DOHH2 (cell line): ENCODE measurements around the gene PCYT1A.

Experiments used
- H3F3A ChIP-seq: fragments of 200-600 bp; sonication (generic), shearing (Covaris generic); 2 replicates; pipeline ENCODE4 v1.6.0; 2016; ENCODE audit warnings: antibody characterized with exemption, mild to moderate bottlenecking; ENCODE audit not compliant: control insufficient read depth, insufficient read depth
- H3K27ac ChIP-seq: fragments of 200-600 bp; sonication (generic); 2 replicates; pipeline ENCODE4 v1.5.1; 2014; ENCODE audit warnings: low read depth, mild to moderate bottlenecking, low read length, moderate library complexity
- H3K27me3 ChIP-seq: fragments of 200-600 bp; sonication (generic); 2 replicates; pipeline ENCODE4 v1.6.1; 2014; ENCODE audit warnings: mild to moderate bottlenecking, low read length, mixed read lengths; ENCODE audit not compliant: control insufficient read depth
- H3K36me3 ChIP-seq: fragments of 200-600 bp; sonication (generic); 2 replicates; pipeline ENCODE4 v1.6.1; 2014; ENCODE audit warnings: mild to moderate bottlenecking, low read length, moderate library complexity, mixed read lengths; ENCODE audit not compliant: control insufficient read depth
- H3K4me1 ChIP-seq: fragments of 200-600 bp; sonication (generic); 2 replicates; pipeline ENCODE4 v1.6.1; 2014; ENCODE audit warnings: mild to moderate bottlenecking, low read length, mixed read lengths; ENCODE audit not compliant: control insufficient read depth
- H3K4me2 ChIP-seq: fragments of 200-600 bp; sonication (generic); 2 replicates; pipeline ENCODE4 v1.6.0; 2014; ENCODE audit warnings: mild to moderate bottlenecking, low read length, moderate library complexity
- H3K4me3 ChIP-seq: fragments of 200-600 bp; sonication (generic); 2 replicates; pipeline ENCODE4 v1.5.1; 2014; ENCODE audit warnings: mild to moderate bottlenecking, low read length, mixed read lengths
- H3K79me2 ChIP-seq: fragments of 200-600 bp; sonication (generic); 2 replicates; pipeline ENCODE4 v1.6.1; 2014; ENCODE audit warnings: mild to moderate bottlenecking, low read length, mixed read lengths; ENCODE audit not compliant: control insufficient read depth
- H3K9me2 ChIP-seq: fragments of 200-600 bp; sonication (generic); replicated peaks from 2 replicates; pipeline ENCODE4 v1.6.1; 2014; ENCODE audit warnings: mild to moderate bottlenecking, low read length, mixed read lengths; ENCODE audit not compliant: control insufficient read depth
- H3K9me3 ChIP-seq: fragments of 200-600 bp; sonication (generic); 2 replicates; pipeline ENCODE4 v1.6.1; 2014; ENCODE audit warnings: antibody characterized with exemption, low read length, mixed read lengths; ENCODE audit not compliant: control insufficient read depth, insufficient read depth
- H4K20me1 ChIP-seq: fragments of 200-600 bp; sonication (generic); 2 replicates; pipeline ENCODE4 v1.6.0; 2014; ENCODE audit warnings: low read depth, mild to moderate bottlenecking, antibody characterized with exemption, low read length, moderate library complexity; ENCODE audit not compliant: control insufficient read depth, insufficient read depth
- CTCF ChIP-seq: fragments of 200-600 bp; sonication (generic); IDR thresholded peaks from one replicate; pipeline ENCODE4 v1.5.1; 2014; ENCODE audit warnings: antibody characterized with exemption, mild to moderate bottlenecking, low read depth, low read length; ENCODE audit not compliant: poor library complexity, severe bottlenecking
- EZH2phosphoT487 ChIP-seq: fragments of 200-600 bp; sonication (generic); IDR thresholded peaks from 2 replicates; pipeline ENCODE4 v1.6.1; 2017; ENCODE audit warnings: borderline replicate concordance, mild to moderate bottlenecking, antibody characterized with exemption, low read length, moderate library complexity, mixed read lengths

PCYT1A gene

GRCh38 chr3:196323691-196324090 is 36.2 kb upstream of the PCYT1A start:
- Histone ChIP-seq H3K4me1 (peaks cover 5% of the 10 kb centered on the region), H3K27me3 (0 out of 2 replicates have a peak, but pooled peaks cover 5% of the 10 kb centered on the region), H3K9me3 (no peaks in the 10 kb centered on the region), H3F3A (no peaks in the 10 kb centered on the region), H3K27ac (no peak overlapping the region), H3K4me3 (no peak overlapping the region), H3K4me2 (no peak overlapping the region), H3K9me2 (no peaks in the 10 kb centered on the region), H3K36me3 (no peaks in the 10 kb centered on the region), H4K20me1 (no peaks in the 10 kb centered on the region), H3K79me2 (no peaks in the 10 kb centered on the region)
- TF ChIP-seq CTCF (no peak), EZH2phosphoT487 (no peak)

GRCh38 chr3:196323016-196323415 is 35.5 kb upstream of the PCYT1A start:
- H3K27ac ChIP-seq: no peak overlapping the region
- no peak for TF ChIP-seq EZH2phosphoT487
- no peak for TF ChIP-seq CTCF
- no peaks in the 10 kb centered on the region; the same call in 1 of the 2 replicates for H3K36me3 ChIP-seq
- no peaks in the 10 kb centered on the region for H3K9me2 ChIP-seq
- no peaks in the 10 kb centered on the region for H4K20me1 ChIP-seq
- H3K27me3 ChIP-seq: 0 out of 2 replicates have a peak, but pooled peaks cover 2% of the 10 kb centered on the region
- H3K4me1 ChIP-seq: peaks cover 5% of the 10 kb centered on the region
- no peaks in the 10 kb centered on the region for H3F3A ChIP-seq
- no peak overlapping the region for H3K4me2 ChIP-seq
- no peaks in the 10 kb centered on the region for H3K9me3 ChIP-seq
- no peaks in the 10 kb centered on the region for H3K79me2 ChIP-seq
- no peak overlapping the region for H3K4me3 ChIP-seq

- Histone ChIP-seq H3F3A (peaks cover 3% of the 10 kb centered on the region), H3K4me1 (peaks cover 10% of the 10 kb centered on the region)
Measured at GRCh38 chr3:196321162-196321561, 33.6 kb upstream of the PCYT1A start.

More at GRCh38 chr3:196321162-196321561, 33.6 kb upstream of the PCYT1A start:
- H4K20me1 ChIP-seq: no peaks in the 10 kb centered on the region
- no peaks in the 10 kb centered on the region for H3K9me3 ChIP-seq
- no peak overlapping the region for H3K4me3 ChIP-seq
- TF ChIP-seq CTCF (no peak), EZH2phosphoT487 (no peak)
- H3K79me2 ChIP-seq: peaks cover 14% of the 10 kb centered on the region
- H3K4me2 ChIP-seq: no peak overlapping the region
- no peaks in the 10 kb centered on the region for H3K9me2 ChIP-seq
- H3K27ac ChIP-seq: no peak overlapping the region
- H3K36me3 ChIP-seq: peaks cover 3% of the 10 kb centered on the region; the same call in 1 of the 2 replicates
- no peaks in the 10 kb centered on the region for H3K27me3 ChIP-seq
